Fibroblast of lung (primary cell): Measurements from ENCODE around the gene NIPSNAP2. TPM values are rescaled to one million over a fixed set of nuclear protein-coding genes. Genes with fewer than 3 reads are reported as not detected.
A peak's percentile ranks its signal among the peaks of the same experiment; 100 is the strongest.

Experiments
- DNase-seq, 2 donors: peaks; one replicate each; pipeline versions ENCODE4 v3.0.0 to v3.0.0-alpha.2; 2010; ENCODE audit warnings: low read depth in 2 of 2
- H2AFZ ChIP-seq: 2 replicates; pipeline ENCODE4 v1.5.1; 2012; ENCODE audit warnings: low read length, control low read depth, inconsistent platforms
- H3K27ac ChIP-seq: 2 replicates; pipeline ENCODE4 v1.5.1; 2011; ENCODE audit warnings: low read length, control low read depth; ENCODE audit not compliant: insufficient read depth
- H3K27me3 ChIP-seq: 2 replicates; pipeline ENCODE4 v1.5.1; 2011; ENCODE audit warnings: mild to moderate bottlenecking, low read length; ENCODE audit not compliant: control insufficient read depth, insufficient read depth
- H3K36me3 ChIP-seq: 2 replicates; pipeline ENCODE4 v1.5.1; 2011; ENCODE audit warnings: low read length; ENCODE audit not compliant: control insufficient read depth, insufficient read depth
- H3K4me1 ChIP-seq: 2 replicates; pipeline ENCODE4 v1.5.1; 2011; ENCODE audit warnings: low read length; ENCODE audit not compliant: control insufficient read depth, insufficient read depth; ENCODE audit errors: extremely low read depth
- H3K4me2 ChIP-seq: 2 replicates; pipeline ENCODE4 v1.5.1; 2011; ENCODE audit warnings: low read length, control low read depth; ENCODE audit not compliant: insufficient read depth; ENCODE audit errors: extremely low read depth
- H3K4me3 ChIP-seq, 4 experiments: fragments of 200-600 bp in 1 of 4; sonication (generic) in 1 of 4; replicated peaks in 1 of 4; 2 replicates each; pipeline ENCODE4 v1.5.1; 2011 to 2016; ENCODE audit warnings: low read length in 4 of 4, low read depth in 3 of 4, mild to moderate bottlenecking in 3 of 4, control low read depth in 2 of 4, inconsistent platforms in 1 of 4, mixed read lengths in 1 of 4; ENCODE audit not compliant: insufficient read depth in 1 of 4; ENCODE audit errors: control extremely low read depth in 1 of 4
- H3K79me2 ChIP-seq: 2 replicates; pipeline ENCODE4 v1.5.1; 2012; ENCODE audit warnings: mild to moderate bottlenecking, low read length, inconsistent platforms; ENCODE audit not compliant: control insufficient read depth, insufficient read depth
- H3K9ac ChIP-seq: 2 replicates; pipeline ENCODE4 v1.5.1; 2011; ENCODE audit warnings: mild to moderate bottlenecking, low read length, control low read depth; ENCODE audit not compliant: insufficient read depth
- H3K9me3 ChIP-seq: 2 replicates; pipeline ENCODE4 v1.5.1; 2012; ENCODE audit warnings: low read depth, low read length; ENCODE audit not compliant: control insufficient read depth, insufficient read depth
- H4K20me1 ChIP-seq: 2 replicates; pipeline ENCODE4 v1.5.1; 2011; ENCODE audit warnings: low read length; ENCODE audit not compliant: control insufficient read depth, insufficient read depth; ENCODE audit errors: extremely low read depth
- EZH2 ChIP-seq: IDR thresholded peaks from 2 replicates; pipeline ENCODE4 v1.5.1; 2012; ENCODE audit warnings: low read length, control low read depth, mild to moderate bottlenecking; ENCODE audit errors: missing control alignments
- polyA plus RNA-seq, 2 donors: library from polyadenylated mRNA; depleted of rRNA in 1 of 2; stranded (reverse) in 1 of 2; unstranded in 1 of 2; fragments of >200 nt; gene quantifications; 2 replicates each; pipeline ENCODE4 v1.2.1, GENCODE V29; 2011 to 2012; ENCODE audit warnings: missing spikeins in 1 of 2
- total RNA-seq: library from RNA; depleted of rRNA; stranded (reverse); fragments of >200 nt; gene quantifications from 2 replicates; pipeline ENCODE4 v1.2.1, GENCODE V29; 2014
- TF ChIP-seq, protein P1 (sequence below), 2 donors: IDR thresholded peaks in 1 of 2; conservative IDR thresholded peaks in 1 of 2; 1 replicate in 1 of 2; 2 replicates in 1 of 2; pipeline ENCODE4 v1.5.1; 2011 to 2012; ENCODE audit warnings: low read length in 2 of 2, control low read depth in 1 of 2, inconsistent platforms in 1 of 2, low read depth in 1 of 2, mild to moderate bottlenecking in 1 of 2

Gene NIPSNAP2
- total and polyA plus RNA-seq, 2 donors (not counting 1 experiment from before 2014, with no cell fraction given), result 42.4 to 65.0 TPM

GRCh38 chr7:55965100-55965470 lies 700 bp downstream of the NIPSNAP2 start:
- Histone ChIP-seq H3K27me3 (no peaks in the 10 kb centered on the region), H3K79me2 (peaks cover 2% of the 10 kb centered on the region)

DNA sequence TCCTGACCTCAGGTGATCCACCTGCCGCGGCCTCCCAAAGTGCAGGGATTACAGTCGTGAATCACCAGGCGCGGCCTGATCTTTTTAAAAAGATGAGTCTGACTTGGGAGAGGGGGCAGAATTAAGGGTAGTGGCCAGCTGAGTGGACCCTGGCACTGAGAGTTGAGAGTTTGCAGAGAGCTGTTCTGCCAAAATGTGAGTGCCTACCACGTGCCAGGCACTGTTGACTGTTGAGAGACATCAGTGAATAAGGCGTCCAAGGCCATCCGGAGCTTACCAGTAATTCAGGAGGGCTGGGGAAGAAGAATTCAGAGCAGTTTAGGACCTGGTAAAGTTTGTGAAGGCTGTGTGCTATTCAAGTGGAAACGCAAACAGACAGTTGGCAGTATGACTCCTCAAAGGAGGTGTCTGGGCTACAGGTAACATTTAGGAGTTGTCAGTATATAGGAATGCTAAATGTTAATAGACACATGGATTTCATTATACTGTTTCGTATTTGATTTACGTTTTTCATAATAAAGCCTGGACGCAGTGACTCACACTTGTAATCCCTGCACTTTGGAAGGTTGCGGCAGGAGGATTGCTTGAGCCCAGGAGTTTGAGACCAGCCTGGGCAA lies 1.5 kb downstream of the NIPSNAP2 start:
- Histone ChIP-seq H3K9me3 (no peaks in the 10 kb centered on the region), H3K27ac (no peak overlapping the region), H3K36me3 (no peaks in the 10 kb centered on the region), H3K4me3 (peak overlapping the region in 1 of 4 experiments; percentile 78), H3K79me2 (peaks cover 3% of the 10 kb centered on the region), H3K4me2 (peak overlapping the region; percentile 3), H3K27me3 (no peaks in the 10 kb centered on the region), H2AFZ (no peak overlapping the region), H3K9ac (no peak overlapping the region), H3K4me1 (peaks cover 5% of the 10 kb centered on the region), H4K20me1 (no peaks in the 10 kb centered on the region)
- DNase-seq, result peak in 1 of 2 donors; percentile 19
- TF ChIP-seq, protein P1, sequence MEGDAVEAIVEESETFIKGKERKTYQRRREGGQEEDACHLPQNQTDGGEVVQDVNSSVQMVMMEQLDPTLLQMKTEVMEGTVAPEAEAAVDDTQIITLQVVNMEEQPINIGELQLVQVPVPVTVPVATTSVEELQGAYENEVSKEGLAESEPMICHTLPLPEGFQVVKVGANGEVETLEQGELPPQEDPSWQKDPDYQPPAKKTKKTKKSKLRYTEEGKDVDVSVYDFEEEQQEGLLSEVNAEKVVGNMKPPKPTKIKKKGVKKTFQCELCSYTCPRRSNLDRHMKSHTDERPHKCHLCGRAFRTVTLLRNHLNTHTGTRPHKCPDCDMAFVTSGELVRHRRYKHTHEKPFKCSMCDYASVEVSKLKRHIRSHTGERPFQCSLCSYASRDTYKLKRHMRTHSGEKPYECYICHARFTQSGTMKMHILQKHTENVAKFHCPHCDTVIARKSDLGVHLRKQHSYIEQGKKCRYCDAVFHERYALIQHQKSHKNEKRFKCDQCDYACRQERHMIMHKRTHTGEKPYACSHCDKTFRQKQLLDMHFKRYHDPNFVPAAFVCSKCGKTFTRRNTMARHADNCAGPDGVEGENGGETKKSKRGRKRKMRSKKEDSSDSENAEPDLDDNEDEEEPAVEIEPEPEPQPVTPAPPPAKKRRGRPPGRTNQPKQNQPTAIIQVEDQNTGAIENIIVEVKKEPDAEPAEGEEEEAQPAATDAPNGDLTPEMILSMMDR (conservative IDR thresholded peaks at IDR 0.05 in 1 of 2, IDR thresholded peaks at IDR 0.05 in 1 of 2; ENCODE audit: low read depth in 1 of 2, low read length in 2 of 2), result no peak
- no peak for TF ChIP-seq EZH2

More at GRCh38 chr7:55965100-55965470, 700 bp downstream of the NIPSNAP2 start:
- DNase-seq, result peak; percentile 40 to 57
- H3K27ac ChIP-seq, result peak overlapping the region; percentile 59
- H3K9ac ChIP-seq, result peak overlapping the region; percentile 63
- H3K36me3 ChIP-seq, result no peaks in the 10 kb centered on the region
- TF ChIP-seq, protein P1 (conservative IDR thresholded peaks at IDR 0.05 in 1 of 2, IDR thresholded peaks at IDR 0.05 in 1 of 2; ENCODE audit: low read depth in 1 of 2, low read length in 2 of 2), result no peak
- no peak for TF ChIP-seq EZH2
- H3K4me2 ChIP-seq, result peak overlapping the region; percentile 59
- H3K4me3 ChIP-seq, result peak overlapping the region; percentile 52 to 78 (median 65)
- H2AFZ ChIP-seq, result peak overlapping the region; percentile 62
- H3K9me3 ChIP-seq, result no peaks in the 10 kb centered on the region
- no peaks in the 10 kb centered on the region for H4K20me1 ChIP-seq
- H3K4me1 ChIP-seq, result peaks cover 5% of the 10 kb centered on the region

GRCh38 chr7:55966851-55967250 lies 2.5 kb downstream of the NIPSNAP2 start:
- H3K9ac ChIP-seq, result no peak overlapping the region
- TF ChIP-seq EZH2, result no peak
- TF ChIP-seq, protein P1 (conservative IDR thresholded peaks at IDR 0.05 in 1 of 2, IDR thresholded peaks at IDR 0.05 in 1 of 2; ENCODE audit: low read depth in 1 of 2, low read length in 2 of 2), result no peak
- H2AFZ ChIP-seq, result no peak overlapping the region
- no peaks in the 10 kb centered on the region for H3K36me3 ChIP-seq
- no peaks in the 10 kb centered on the region for H3K27me3 ChIP-seq
- H3K4me2 ChIP-seq, result no peak overlapping the region
- H3K4me3 ChIP-seq, result no peak overlapping the region
- no peak for DNase-seq
- H4K20me1 ChIP-seq, result no peaks in the 10 kb centered on the region
- no peak overlapping the region for H3K27ac ChIP-seq
- H3K9me3 ChIP-seq, result no peaks in the 10 kb centered on the region
- peaks cover 5% of the 10 kb centered on the region for H3K4me1 ChIP-seq
- peaks cover 5% of the 10 kb centered on the region for H3K79me2 ChIP-seq
